Measurements from ENCODE around the gene SLC16A14. TPM values are rescaled to one million over a fixed set of nuclear protein-coding genes. Genes with fewer than 3 reads are reported as not detected.

SLC16A14 gene
- total RNA-seq, 2 donors from 2014 or later: 0.78 to 0.99 TPM

DNA sequence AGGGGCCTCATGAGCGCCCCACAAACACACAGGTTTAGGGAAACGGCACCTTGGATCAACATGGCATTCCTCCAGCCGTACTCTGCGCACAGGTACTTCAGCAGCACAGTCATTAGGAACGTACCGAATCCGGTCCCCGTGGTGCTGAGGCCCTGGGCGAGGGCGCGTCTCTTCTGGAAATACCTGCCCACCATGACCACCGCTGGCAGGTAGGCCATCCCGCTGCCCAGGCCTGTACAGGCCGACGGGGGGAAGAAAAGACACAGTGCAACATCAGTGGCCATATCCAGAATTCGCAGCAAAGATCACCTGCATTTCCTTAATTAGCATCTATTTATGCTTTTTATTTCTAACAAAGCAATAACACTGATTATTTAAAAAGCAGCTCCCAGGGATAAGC, 22.2 kb downstream of the SLC16A14 start:
- 91 to 93% methylated on average over 4 to 16 of the region's 16 CpGs for WGBS, 2 donors
- TF ChIP-seq, protein P1, sequence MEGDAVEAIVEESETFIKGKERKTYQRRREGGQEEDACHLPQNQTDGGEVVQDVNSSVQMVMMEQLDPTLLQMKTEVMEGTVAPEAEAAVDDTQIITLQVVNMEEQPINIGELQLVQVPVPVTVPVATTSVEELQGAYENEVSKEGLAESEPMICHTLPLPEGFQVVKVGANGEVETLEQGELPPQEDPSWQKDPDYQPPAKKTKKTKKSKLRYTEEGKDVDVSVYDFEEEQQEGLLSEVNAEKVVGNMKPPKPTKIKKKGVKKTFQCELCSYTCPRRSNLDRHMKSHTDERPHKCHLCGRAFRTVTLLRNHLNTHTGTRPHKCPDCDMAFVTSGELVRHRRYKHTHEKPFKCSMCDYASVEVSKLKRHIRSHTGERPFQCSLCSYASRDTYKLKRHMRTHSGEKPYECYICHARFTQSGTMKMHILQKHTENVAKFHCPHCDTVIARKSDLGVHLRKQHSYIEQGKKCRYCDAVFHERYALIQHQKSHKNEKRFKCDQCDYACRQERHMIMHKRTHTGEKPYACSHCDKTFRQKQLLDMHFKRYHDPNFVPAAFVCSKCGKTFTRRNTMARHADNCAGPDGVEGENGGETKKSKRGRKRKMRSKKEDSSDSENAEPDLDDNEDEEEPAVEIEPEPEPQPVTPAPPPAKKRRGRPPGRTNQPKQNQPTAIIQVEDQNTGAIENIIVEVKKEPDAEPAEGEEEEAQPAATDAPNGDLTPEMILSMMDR (IDR thresholded peaks at IDR 0.05): no peak
- TF ChIP-seq POLR2A (IDR thresholded peaks at IDR 0.05): no peak
- no peaks in the 10 kb centered on the region for H3K27me3 ChIP-seq
- H3K4me3 ChIP-seq: no peak overlapping the region
- ATAC-seq: no peak
- no peaks in the 10 kb centered on the region for H3K9me3 ChIP-seq
- intact Hi-C loops (cut with DNase I): no loop called here
- no peak for DNase-seq
- no peaks in the 10 kb centered on the region for H3K36me3 ChIP-seq (replicated peaks in 1 of 2; ENCODE audit: insufficient read depth in 1 of 2, low read depth in 2 of 2)
- no peaks in the 10 kb centered on the region for H3K4me1 ChIP-seq
- no peak overlapping the region for H3K27ac ChIP-seq

DNA sequence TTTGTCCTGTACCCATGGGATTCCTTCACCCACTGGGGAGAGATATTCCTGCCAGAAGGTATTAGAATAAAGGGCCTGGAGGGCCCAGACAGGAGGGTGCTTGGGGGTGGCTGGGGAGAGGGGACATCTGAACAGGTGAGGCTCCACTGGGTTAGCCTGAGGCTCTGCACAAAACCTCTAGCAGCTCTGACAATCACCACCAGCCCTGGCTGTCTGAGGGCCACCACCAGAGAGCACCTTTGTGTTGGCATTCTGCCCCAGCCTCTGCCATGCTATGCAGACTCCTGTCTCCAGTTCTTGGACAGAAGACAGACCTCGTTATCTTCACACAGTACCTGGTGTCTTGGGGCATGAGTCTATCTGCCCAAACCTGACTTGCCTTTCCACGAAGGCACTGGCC, 25.3 kb downstream of the SLC16A14 start:
- ATAC-seq (no peak), DNase-seq (no peak)
- TF ChIP-seq, protein P1 (IDR thresholded peaks at IDR 0.05): no peak
- no peak for TF ChIP-seq POLR2A (IDR thresholded peaks at IDR 0.05)
- no peaks in the 10 kb centered on the region for H3K27me3 ChIP-seq
- no peaks in the 10 kb centered on the region for H3K36me3 ChIP-seq (replicated peaks in 1 of 2; ENCODE audit: insufficient read depth in 1 of 2, low read depth in 2 of 2)
- no peaks in the 10 kb centered on the region for H3K4me1 ChIP-seq
- intact Hi-C loops (cut with DNase I): no loop called here
- no peak overlapping the region for H3K27ac ChIP-seq
- no peak overlapping the region for H3K4me3 ChIP-seq
- WGBS, 2 donors: 87 to 88% methylated on average over 2 of the region's 2 CpGs
- H3K9me3 ChIP-seq: no peaks in the 10 kb centered on the region

DNA sequence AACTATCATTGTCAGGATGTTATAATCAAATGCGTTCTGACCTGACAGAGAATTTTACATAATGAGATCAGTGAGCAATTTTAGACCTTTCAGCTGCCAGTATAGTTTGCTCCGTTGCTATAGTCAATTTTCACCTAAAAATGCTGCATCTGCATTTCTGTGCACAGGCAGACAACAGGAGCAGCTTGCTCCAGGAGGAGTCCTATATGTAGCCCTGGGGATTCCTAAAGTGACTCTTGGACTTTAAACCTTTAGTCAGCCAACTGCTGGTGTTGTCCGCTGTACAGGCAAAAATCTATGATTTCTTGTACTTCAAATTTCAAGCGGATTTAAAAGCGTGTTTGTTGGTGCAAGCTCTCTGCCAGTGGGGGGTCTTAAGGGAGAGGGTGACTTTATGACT, 25.7 kb downstream of the SLC16A14 start:
- H3K27ac ChIP-seq: no peak overlapping the region
- H3K4me1 ChIP-seq: no peaks in the 10 kb centered on the region
- DNase-seq (no peak), ATAC-seq (no peak)
- TF ChIP-seq POLR2A (IDR thresholded peaks at IDR 0.05): no peak
- TF ChIP-seq, protein P1 (IDR thresholded peaks at IDR 0.05): no peak
- no peaks in the 10 kb centered on the region for H3K36me3 ChIP-seq (replicated peaks in 1 of 2; ENCODE audit: insufficient read depth in 1 of 2, low read depth in 2 of 2)
- intact Hi-C loops (cut with DNase I): no loop called here
- 91 to 95% methylated on average over 5 of the region's 5 CpGs for WGBS, 2 donors
- H3K27me3 ChIP-seq: no peaks in the 10 kb centered on the region
- H3K9me3 ChIP-seq: no peaks in the 10 kb centered on the region
- H3K4me3 ChIP-seq: no peak overlapping the region

DNA sequence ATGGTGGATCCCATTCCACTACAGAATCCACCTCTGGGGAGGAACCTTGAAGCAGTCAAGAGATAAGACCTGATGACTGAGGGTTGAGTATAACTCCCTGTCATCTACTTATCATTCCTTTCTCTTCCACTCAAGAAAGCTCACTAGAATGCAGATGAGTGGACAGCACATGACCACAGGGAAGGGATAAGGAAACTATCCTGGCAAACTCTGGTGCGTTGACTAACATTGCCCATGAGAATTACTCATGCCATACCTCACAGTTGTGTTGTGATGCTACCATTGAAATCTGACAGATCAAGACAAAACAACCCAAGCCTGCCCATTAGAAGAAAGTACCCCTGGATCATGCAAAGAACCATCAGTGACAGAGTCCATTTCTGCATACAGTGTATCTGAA, 26.5 kb downstream of the SLC16A14 start:
- no peak for ATAC-seq
- 87 to 88% methylated on average over 1 of the region's 1 CpG for WGBS, 2 donors
- TF ChIP-seq, protein P1 (IDR thresholded peaks at IDR 0.05): no peak
- no peak for TF ChIP-seq POLR2A (IDR thresholded peaks at IDR 0.05)
- no peaks in the 10 kb centered on the region for H3K9me3 ChIP-seq
- no peaks in the 10 kb centered on the region for H3K36me3 ChIP-seq (replicated peaks in 1 of 2; ENCODE audit: insufficient read depth in 1 of 2, low read depth in 2 of 2)
- no peak overlapping the region for H3K27ac ChIP-seq
- intact Hi-C loops (cut with DNase I): no loop called here
- H3K27me3 ChIP-seq: no peaks in the 10 kb centered on the region
- H3K4me3 ChIP-seq: no peak overlapping the region
- no peaks in the 10 kb centered on the region for H3K4me1 ChIP-seq
- DNase-seq: no peak

DNA sequence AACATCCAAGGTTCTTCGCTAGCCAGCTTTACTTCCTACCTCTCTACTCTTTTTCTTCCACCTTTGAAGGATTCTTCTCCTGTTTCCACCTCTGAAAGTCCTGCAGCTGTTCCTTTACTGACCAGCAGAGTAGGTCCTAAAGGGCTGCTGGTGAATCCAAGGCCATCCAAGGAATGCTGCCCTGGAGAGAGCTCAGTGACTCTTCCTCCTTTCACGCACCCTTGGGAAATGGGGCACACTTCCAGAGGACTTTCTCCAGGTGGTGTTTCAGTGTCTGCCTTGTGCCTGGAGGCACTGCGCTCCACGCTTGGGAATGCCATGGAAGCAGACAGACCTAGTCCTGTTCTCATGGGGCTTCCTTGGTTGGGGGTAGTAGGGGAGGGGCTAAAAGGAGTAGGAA, 45.4 kb downstream of the SLC16A14 start:
- TF ChIP-seq POLR2A (IDR thresholded peaks at IDR 0.05): no peak
- TF ChIP-seq, protein P1 (IDR thresholded peaks at IDR 0.05): no peak
- DNase-seq: no peak
- Histone ChIP-seq H3K27me3 (no peaks in the 10 kb centered on the region), H3K36me3 (replicated peaks in 1 of 2; ENCODE audit: insufficient read depth in 1 of 2, low read depth in 2 of 2) (no peaks in the 10 kb centered on the region), H3K4me1 (no peaks in the 10 kb centered on the region), H3K9me3 (no peaks in the 10 kb centered on the region), H3K27ac (no peak overlapping the region), H3K4me3 (no peak overlapping the region)
- intact Hi-C loops (cut with DNase I): no loop called here
- 83 to 91% methylated on average over 4 of the region's 4 CpGs for WGBS, 2 donors
- ATAC-seq: no peak
